Karpas-422 (cell line): Measurements from ENCODE around the gene CDC5L. TPM values are rescaled to one million over a fixed set of nuclear protein-coding genes. Genes with fewer than 3 reads are reported as not detected.

ENCODE experiments used
- DNase-seq: peaks from one replicate; pipeline ENCODE4 v3.0.0-alpha.2; 2015
- H2AFZ ChIP-seq: fragments of 200-600 bp; sonication (generic); 2 replicates; pipeline ENCODE4 v1.6.1; 2014; ENCODE audit warnings: antibody characterized with exemption, low read length, mixed read lengths
- H3K27ac ChIP-seq: fragments of 200-600 bp; sonication (generic); 2 replicates; pipeline ENCODE4 v1.5.1; 2014; ENCODE audit warnings: mild to moderate bottlenecking, low read length, moderate library complexity
- H3K27me3 ChIP-seq: fragments of 200-600 bp; sonication (generic); 2 replicates; pipeline ENCODE4 v1.6.1; 2014; ENCODE audit warnings: low read length, mixed read lengths
- H3K36me3 ChIP-seq: fragments of 200-600 bp; sonication (generic); 2 replicates; pipeline ENCODE4 v1.6.1; 2014; ENCODE audit warnings: low read length, mixed read lengths; ENCODE audit not compliant: insufficient read depth
- H3K4me1 ChIP-seq: fragments of 200-600 bp; sonication (generic); 2 replicates; pipeline ENCODE4 v1.6.1; 2014; ENCODE audit warnings: mild to moderate bottlenecking, low read length, mixed read lengths
- H3K4me2 ChIP-seq: fragments of 200-600 bp; sonication (generic); 2 replicates; pipeline ENCODE4 v1.6.1; 2014; ENCODE audit warnings: low read length, low read depth, mild to moderate bottlenecking; ENCODE audit not compliant: poor library complexity, severe bottlenecking
- H3K4me3 ChIP-seq: fragments of 200-600 bp; sonication (generic); 2 replicates; pipeline ENCODE4 v1.5.1; 2014; ENCODE audit warnings: mild to moderate bottlenecking, antibody characterized with exemption, low read length, mixed read lengths
- H3K79me2 ChIP-seq: fragments of 200-600 bp; sonication (generic); 2 replicates; pipeline ENCODE4 v1.6.1; 2014; ENCODE audit warnings: mild to moderate bottlenecking, low read length, mixed read lengths
- H3K9ac ChIP-seq: fragments of 200-600 bp; sonication (generic); 2 replicates; pipeline ENCODE4 v1.6.0; 2014; ENCODE audit warnings: low read length
- H3K9me2 ChIP-seq: fragments of 200-600 bp; sonication (generic), shearing (Covaris generic); replicated peaks from 2 replicates; pipeline ENCODE4 v1.6.0; 2014; ENCODE audit warnings: mild to moderate bottlenecking, low read length, moderate library complexity; ENCODE audit not compliant: insufficient read depth
- H3K9me3 ChIP-seq: fragments of 300-700, 200-600 bp; sonication (generic); 2 replicates; pipeline ENCODE4 v1.6.1; 2014; ENCODE audit warnings: low read length, mixed read lengths
- H4K20me1 ChIP-seq: fragments of 200-600 bp; sonication (generic); 2 replicates; pipeline ENCODE4 v1.6.1; 2014; ENCODE audit warnings: mild to moderate bottlenecking, antibody characterized with exemption, low read length, low read depth; ENCODE audit not compliant: insufficient read depth
- total RNA-seq: library from RNA; depleted of rRNA; stranded (reverse); fragments of >200 nt; shearing (Covaris generic); gene quantifications from 2 replicates; pipeline ENCODE4 v1.2.3, GENCODE V29; 2014; ENCODE audit warnings: low replicate concordance

The CDC5L gene
- total RNA-seq, 1 experiment from 2014 or later = 19.1 TPM

- DNase-seq = no peak
- Histone ChIP-seq H3K36me3 (no peaks in the 10 kb centered on the region), H3K4me1 (peaks cover 6% of the 10 kb centered on the region), H3K4me3 (no peak overlapping the region), H3K79me2 (no peaks in the 10 kb centered on the region), H3K9ac (no peak overlapping the region), H3K9me3 (no peaks in the 10 kb centered on the region), H3K4me2 (no peak overlapping the region), H2AFZ (no peak overlapping the region), H3K9me2 (no peaks in the 10 kb centered on the region), H3K27ac (no peak overlapping the region), H3K27me3 (no peaks in the 10 kb centered on the region), H4K20me1 (no peaks in the 10 kb centered on the region)
Measured at GRCh38 chr6:44381739-44382138, 5.8 kb upstream of the CDC5L start.

GRCh38 chr6:44386364-44386928, 1.1 kb upstream of the CDC5L start:
- Histone ChIP-seq H3K4me2 (peak overlapping the region; percentile 96), H3K9me3 (no peaks in the 10 kb centered on the region), H3K4me3 (peak overlapping the region; percentile 73), H4K20me1 (peaks cover 24% of the 10 kb centered on the region; the same call in 1 of the 2 replicates), H3K4me1 (peaks cover 29% of the 10 kb centered on the region), H3K9me2 (no peaks in the 10 kb centered on the region), H3K27me3 (no peaks in the 10 kb centered on the region), H3K9ac (peak overlapping the region; percentile 85), H3K79me2 (peaks cover 33% of the 10 kb centered on the region), H2AFZ (peak overlapping the region; percentile 77), H3K27ac (peak overlapping the region; percentile 83), H3K36me3 (peaks cover 10% of the 10 kb centered on the region; the same call in 1 of the 2 replicates)
- no peak for DNase-seq

GRCh38 chr6:44386929-44387345, 569 bp upstream of the CDC5L start:
- H3K9me2 ChIP-seq = no peaks in the 10 kb centered on the region
- no peaks in the 10 kb centered on the region for H3K9me3 ChIP-seq
- H3K27ac ChIP-seq = peak overlapping the region; percentile 83

GRCh38 chr6:44388135-44388487, 605 bp downstream of the CDC5L start:
- Histone ChIP-seq H3K79me2 (peaks cover 46% of the 10 kb centered on the region), H4K20me1 (peaks cover 24% of the 10 kb centered on the region; the same call in 1 of the 2 replicates), H2AFZ (no peak overlapping the region), H3K4me3 (peak overlapping the region; percentile 73), H3K36me3 (peaks cover 24% of the 10 kb centered on the region), H3K9me3 (no peaks in the 10 kb centered on the region), H3K4me2 (peak overlapping the region; percentile 77), H3K27me3 (no peaks in the 10 kb centered on the region), H3K27ac (no peak overlapping the region), H3K9me2 (no peaks in the 10 kb centered on the region), H3K4me1 (peaks cover 29% of the 10 kb centered on the region), H3K9ac (peak overlapping the region; percentile 85)
- peak; percentile 66 for DNase-seq

More at GRCh38 chr6:44386929-44387345, 569 bp upstream of the CDC5L start:
- Histone ChIP-seq H3K27me3 (no peaks in the 10 kb centered on the region), H2AFZ (peak overlapping the region; percentile 77), H3K4me2 (peak overlapping the region; percentile 96), H3K4me3 (peak overlapping the region; percentile 73), H3K36me3 (peaks cover 15% of the 10 kb centered on the region), H3K9ac (peak overlapping the region; percentile 85), H3K4me1 (peaks cover 29% of the 10 kb centered on the region), H3K79me2 (peaks cover 38% of the 10 kb centered on the region), H4K20me1 (peaks cover 24% of the 10 kb centered on the region; the same call in 1 of the 2 replicates)
- peak; percentile 59 for DNase-seq

GRCh38 chr6:44388887-44389286, 1.4 kb downstream of the CDC5L start:
- no peaks in the 10 kb centered on the region for H3K9me2 ChIP-seq
- H3K4me3 ChIP-seq = peak overlapping the region; percentile 73
- peaks cover 25% of the 10 kb centered on the region; the same call in 1 of the 2 replicates for H4K20me1 ChIP-seq
- H3K27ac ChIP-seq = no peak overlapping the region
- no peak for DNase-seq
- no peaks in the 10 kb centered on the region for H3K9me3 ChIP-seq
- no peaks in the 10 kb centered on the region for H3K27me3 ChIP-seq
- peak overlapping the region; percentile 77 for H3K4me2 ChIP-seq
- H3K79me2 ChIP-seq = peaks cover 54% of the 10 kb centered on the region
- peaks cover 32% of the 10 kb centered on the region for H3K36me3 ChIP-seq
- H2AFZ ChIP-seq = no peak overlapping the region
- H3K4me1 ChIP-seq = peaks cover 29% of the 10 kb centered on the region
- peak overlapping the region; percentile 85 for H3K9ac ChIP-seq

- Histone ChIP-seq H3K9me2 (no peaks in the 10 kb centered on the region), H3K36me3 (peaks cover 41% of the 10 kb centered on the region), H3K4me3 (no peak overlapping the region), H3K79me2 (peaks cover 60% of the 10 kb centered on the region), H3K9ac (no peak overlapping the region), H4K20me1 (peaks cover 29% of the 10 kb centered on the region; the same call in 1 of the 2 replicates), H3K27me3 (no peaks in the 10 kb centered on the region), H3K27ac (no peak overlapping the region), H3K4me1 (peaks cover 29% of the 10 kb centered on the region), H2AFZ (no peak overlapping the region), H3K9me3 (no peaks in the 10 kb centered on the region), H3K4me2 (peak overlapping the region; percentile 77)
- DNase-seq = no peak
Measured at GRCh38 chr6:44390158-44390683, 2.7 kb downstream of the CDC5L start.

- Histone ChIP-seq H3K9ac (no peak overlapping the region), H3K79me2 (peaks cover 81% of the 10 kb centered on the region), H4K20me1 (peaks cover 5% of the 10 kb centered on the region; the same call in 1 of the 2 replicates), H2AFZ (no peak overlapping the region), H3K4me3 (no peak overlapping the region), H3K9me2 (no peaks in the 10 kb centered on the region), H3K27ac (no peak overlapping the region), H3K27me3 (no peaks in the 10 kb centered on the region), H3K9me3 (no peaks in the 10 kb centered on the region), H3K4me2 (no peak overlapping the region), H3K4me1 (peaks cover under 1% of the 10 kb centered on the region; the same call in 1 of the 2 replicates), H3K36me3 (peaks cover 84% of the 10 kb centered on the region)
- no peak for DNase-seq
Measured at GRCh38 chr6:44395501-44395900, 8.0 kb downstream of the CDC5L start.

- peaks cover 84% of the 10 kb centered on the region for H3K36me3 ChIP-seq
- no peak overlapping the region for H2AFZ ChIP-seq
- no peak overlapping the region for H3K27ac ChIP-seq
- peaks cover 80% of the 10 kb centered on the region for H3K79me2 ChIP-seq
- no peak overlapping the region for H3K9ac ChIP-seq
- no peaks in the 10 kb centered on the region for H3K9me2 ChIP-seq
- H3K4me3 ChIP-seq = no peak overlapping the region
- no peak overlapping the region for H3K4me2 ChIP-seq
- H3K9me3 ChIP-seq = no peaks in the 10 kb centered on the region
- no peaks in the 10 kb centered on the region for H3K27me3 ChIP-seq
- 0 out of 2 replicates have a peak, but pooled peaks cover 4% of the 10 kb centered on the region for H4K20me1 ChIP-seq
- H3K4me1 ChIP-seq = no peaks in the 10 kb centered on the region
- no peak for DNase-seq
Measured at GRCh38 chr6:44396968-44397367, 9.5 kb downstream of the CDC5L start.
